HS-5 (cell line): ENCODE results near the gene IKZF1.
A peak's percentile ranks its signal among the peaks of the same experiment; 100 is the strongest.

Source experiments
- DNase-seq: peaks from one replicate; pipeline ENCODE4 v3.0.0-alpha.2; 2012; ENCODE audit warnings: low read depth

Gene IKZF1

GRCh38 chr7:50413561-50413960, 109.0 kb downstream of the IKZF1 start:
- no peak for DNase-seq

DNA sequence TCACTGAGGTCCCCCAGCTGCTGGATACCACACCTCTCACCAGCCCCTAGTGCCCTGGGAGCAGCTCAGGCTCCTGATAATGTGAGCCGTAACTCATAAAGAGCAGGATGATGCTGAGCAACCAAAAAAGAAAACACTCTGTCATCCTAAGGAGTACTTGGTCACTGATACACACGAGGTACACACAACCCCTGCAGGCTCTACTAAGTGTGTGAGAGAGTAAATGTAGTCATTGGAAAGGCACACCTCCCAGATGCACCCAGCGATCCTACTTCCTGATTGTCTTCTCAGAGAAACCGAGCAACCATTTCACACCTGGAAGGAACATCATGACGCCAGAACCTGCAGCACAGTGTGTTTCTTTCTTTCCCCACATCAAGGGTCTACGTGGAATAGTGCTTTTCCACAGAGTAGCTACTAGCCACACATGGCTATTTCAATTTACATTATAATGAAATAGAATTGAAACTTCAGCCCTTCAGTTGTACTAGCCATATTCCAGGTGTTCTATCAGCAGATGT, 111.4 kb downstream of the IKZF1 start:
- DNase-seq: no peak

DNA sequence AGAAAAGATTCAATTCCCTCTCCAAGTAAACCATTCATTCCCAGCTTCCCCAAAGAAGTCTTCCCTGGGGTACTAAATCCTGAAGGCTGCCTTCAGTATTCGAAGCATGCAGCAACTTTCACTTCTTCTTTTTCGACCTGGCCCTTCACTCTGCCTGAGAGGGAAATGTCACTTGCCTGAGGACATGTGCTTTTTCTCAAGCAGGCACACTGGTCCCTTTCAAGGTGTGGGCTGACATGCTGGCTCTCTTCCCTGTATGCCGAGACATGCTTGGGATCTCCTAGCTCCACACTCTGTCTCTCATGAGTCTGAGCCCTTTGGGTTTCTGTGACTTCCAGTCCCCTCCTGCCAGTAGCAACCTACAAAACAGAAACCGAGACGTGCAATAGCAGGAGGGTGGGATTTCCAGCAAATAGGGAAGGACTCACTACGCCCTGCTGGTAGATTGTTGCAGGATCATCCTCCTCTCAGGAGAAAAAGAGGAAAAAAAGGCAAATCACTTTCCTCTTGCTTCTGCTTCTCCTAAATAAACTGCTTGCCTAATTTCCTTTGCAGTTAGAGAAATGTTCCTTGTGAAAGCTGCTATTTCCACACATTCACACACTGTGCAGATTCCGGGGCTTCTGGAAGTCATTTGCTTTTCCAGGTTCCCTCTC, 112.1 kb downstream of the IKZF1 start:
- no peak for DNase-seq

- peak; percentile 40 for DNase-seq
Measured at GRCh38 chr7:50418086-50418515, 113.6 kb downstream of the IKZF1 start.

DNA sequence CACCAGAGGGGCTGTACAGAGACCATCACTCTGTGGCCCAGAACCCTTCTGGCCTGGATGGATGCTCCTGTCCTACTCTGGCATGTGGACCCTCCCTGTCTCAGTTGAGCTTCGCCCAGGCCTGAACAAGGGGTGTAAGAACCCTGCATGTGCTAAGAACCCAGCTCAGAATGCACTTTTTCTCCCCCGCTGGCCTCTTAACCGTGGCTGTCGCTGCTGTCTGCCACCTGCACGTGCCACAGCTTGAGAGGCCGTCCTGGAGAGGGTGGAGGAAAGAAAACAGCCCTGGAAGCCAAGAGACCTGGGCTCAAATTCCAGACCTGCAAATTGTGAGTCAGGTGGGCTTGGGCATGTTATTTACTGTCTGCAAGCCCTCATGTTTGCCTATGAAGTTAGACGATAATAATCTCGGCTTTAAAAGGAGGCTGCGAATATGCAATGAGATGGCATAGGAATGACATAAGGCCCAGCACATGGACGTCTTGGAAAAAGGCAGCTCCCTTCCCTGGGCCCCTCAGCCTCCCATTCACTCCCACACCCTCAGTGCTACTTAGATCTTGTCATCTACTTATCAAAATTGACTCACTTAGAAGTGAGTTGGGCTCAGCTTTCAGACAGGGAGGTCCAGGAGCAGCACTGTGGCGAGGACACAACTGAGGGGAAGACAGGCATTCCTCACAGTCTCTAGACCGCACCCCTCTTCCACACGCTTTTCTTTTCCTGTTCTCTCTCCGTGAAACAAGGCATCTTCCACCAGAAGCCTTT, 114.2 kb downstream of the IKZF1 start:
- DNase-seq: no peak

GRCh38 chr7:50421043-50421442, 116.5 kb downstream of the IKZF1 start:
- DNase-seq: no peak

DNA sequence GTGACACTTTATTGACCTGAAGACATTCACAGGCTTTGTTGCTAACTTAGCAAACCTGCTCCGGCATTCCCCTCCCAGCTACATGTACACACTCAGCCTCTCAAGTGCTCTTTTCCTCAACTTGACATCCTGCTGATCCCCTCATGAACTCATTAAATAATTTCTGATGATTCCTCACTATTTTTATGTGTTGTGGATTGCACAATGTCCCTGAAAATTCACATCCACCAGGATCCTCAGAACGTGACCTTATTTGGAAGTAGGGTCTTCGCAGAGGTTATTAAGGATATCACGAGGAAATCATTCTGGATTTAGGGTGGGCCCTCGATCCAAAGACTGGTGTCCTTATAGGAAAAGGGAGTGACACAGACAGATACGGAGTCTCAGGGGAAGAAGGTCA, 118.3 kb downstream of the IKZF1 start:
- no peak for DNase-seq

DNA sequence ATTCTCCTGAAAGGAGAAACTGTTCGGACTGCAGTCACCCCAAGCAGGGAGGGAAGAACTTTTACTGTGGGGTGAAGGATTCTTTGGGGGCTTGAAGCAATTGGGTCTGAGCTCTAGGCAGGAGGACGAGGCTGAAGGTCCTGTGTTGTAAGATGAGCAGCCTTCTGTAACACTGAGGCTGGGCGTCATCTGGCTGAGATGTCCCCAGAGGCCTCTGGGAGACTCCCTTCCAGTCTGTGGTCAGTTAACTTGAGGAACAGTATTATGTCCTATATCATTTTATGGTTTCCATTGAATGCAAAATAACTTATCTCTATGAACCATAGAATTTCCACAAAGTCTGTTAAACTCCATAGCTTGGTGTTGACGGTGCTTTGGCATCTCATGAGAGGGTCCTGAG, 119.3 kb downstream of the IKZF1 start:
- DNase-seq: no peak

- no peak for DNase-seq
Measured at GRCh38 chr7:50425318-50425717, 120.8 kb downstream of the IKZF1 start.

DNA sequence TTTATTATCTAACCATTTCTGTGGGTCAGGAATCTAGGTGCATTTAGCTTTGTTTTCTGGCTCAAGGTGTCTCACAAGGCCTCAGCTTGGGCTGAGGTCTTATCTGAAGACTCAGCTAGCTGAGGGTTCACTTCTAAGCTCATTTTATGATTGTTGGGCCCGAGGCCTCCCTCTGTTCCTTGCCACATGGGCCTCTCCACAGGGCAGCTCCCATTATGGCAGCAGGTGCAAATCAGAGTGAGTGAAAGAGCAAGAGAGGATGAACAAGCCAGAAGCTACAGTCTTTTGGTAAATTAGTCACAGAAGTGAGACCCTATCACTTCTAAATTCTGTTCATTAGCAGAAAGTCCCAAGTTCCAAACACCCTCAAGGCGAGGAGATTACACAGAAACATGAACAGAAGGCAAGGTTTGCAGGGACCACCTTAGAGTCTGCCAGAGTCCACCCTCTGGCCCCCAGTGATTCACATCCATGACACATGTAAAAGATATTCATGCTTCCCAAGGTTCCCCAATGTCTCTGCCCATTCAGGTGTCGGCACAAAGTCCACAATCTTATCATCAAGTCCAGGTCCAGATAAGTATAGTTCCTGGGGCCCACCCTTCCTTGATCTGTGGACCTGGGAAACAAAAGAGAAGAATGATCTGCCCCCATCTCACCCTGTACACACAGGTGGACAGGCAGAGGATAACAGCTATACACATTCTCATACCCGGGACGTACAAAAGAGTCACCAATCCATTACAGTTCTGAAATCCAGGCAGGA, 121.9 kb downstream of the IKZF1 start:
- no peak for DNase-seq

- DNase-seq: no peak
Measured at GRCh38 chr7:50427518-50427917, 123.0 kb downstream of the IKZF1 start.

DNA sequence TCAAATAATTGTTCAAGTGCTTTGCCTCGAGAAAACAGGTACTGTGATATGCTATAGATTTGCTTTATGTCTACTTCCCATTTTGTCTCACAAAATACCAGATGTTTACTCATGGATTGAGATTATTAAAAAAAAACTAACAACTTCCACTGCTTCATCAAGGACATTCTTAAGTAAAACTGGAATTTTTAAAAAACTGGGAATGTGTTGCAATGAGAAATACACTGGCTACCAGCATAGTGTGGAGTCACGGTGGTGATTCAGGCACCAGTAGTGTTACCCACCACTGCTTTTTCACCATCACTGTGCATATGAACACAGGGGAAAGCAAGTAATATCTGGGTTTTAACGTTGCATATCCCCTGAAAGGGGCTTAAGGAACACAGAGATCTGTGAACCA, 124.4 kb downstream of the IKZF1 start:
- no peak for DNase-seq

DNA sequence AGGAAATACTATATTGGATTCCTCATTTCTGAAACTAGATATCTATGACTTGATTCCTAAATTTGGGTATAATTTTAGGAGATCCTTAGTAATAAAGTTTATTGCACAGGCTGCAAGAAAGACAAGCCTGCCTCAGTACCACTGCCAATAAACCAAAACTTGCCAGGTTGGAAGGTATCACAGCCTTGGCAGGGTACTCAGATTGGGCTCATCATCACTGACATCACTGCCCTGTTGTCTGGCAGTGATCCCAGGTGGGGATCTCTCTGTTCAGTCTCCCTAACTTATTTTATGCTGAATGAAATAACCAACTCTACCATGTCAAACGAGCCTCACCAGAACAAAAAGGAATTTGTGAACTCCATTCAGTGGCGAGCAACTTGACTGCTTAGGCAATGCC, 126.8 kb downstream of the IKZF1 start:
- DNase-seq: no peak

DNA sequence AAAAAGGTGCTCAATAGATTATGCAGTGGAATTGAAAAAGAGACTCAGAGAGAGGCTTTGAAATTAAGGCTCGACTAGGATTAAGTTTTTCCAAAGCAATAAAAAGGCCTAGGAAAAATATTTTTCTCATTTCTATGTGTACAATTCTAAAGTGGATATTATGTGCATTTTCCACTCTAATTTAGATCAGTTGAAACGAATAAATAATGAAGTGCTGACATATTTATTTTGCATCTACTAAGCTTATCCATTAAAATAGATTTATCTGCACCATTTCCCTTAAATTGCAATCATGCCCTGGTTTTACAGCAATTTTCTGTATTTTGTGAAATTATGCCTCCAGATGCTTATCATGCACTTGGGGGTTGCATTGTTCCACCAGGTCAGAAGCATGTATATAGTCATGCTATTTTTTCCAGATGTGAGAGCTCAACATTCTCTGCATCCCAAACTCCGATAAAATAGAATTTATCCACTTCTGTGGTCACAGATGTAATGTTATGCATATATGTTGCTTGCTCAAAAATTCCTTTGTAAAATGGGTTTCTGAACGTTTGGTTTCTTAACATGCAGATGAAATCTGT, 127.3 kb downstream of the IKZF1 start:
- no peak for DNase-seq

- DNase-seq: peak; percentile 38
Measured at GRCh38 chr7:50436133-50436806, 131.8 kb downstream of the IKZF1 start.

- DNase-seq: peak; percentile 70
Measured at GRCh38 chr7:50446542-50446960, 142.0 kb downstream of the IKZF1 start.

GRCh38 chr7:50448823-50449222, 144.3 kb downstream of the IKZF1 start:
- DNase-seq: no peak

GRCh38 chr7:50449501-50449880, 145.0 kb downstream of the IKZF1 start:
- no peak for DNase-seq

DNA sequence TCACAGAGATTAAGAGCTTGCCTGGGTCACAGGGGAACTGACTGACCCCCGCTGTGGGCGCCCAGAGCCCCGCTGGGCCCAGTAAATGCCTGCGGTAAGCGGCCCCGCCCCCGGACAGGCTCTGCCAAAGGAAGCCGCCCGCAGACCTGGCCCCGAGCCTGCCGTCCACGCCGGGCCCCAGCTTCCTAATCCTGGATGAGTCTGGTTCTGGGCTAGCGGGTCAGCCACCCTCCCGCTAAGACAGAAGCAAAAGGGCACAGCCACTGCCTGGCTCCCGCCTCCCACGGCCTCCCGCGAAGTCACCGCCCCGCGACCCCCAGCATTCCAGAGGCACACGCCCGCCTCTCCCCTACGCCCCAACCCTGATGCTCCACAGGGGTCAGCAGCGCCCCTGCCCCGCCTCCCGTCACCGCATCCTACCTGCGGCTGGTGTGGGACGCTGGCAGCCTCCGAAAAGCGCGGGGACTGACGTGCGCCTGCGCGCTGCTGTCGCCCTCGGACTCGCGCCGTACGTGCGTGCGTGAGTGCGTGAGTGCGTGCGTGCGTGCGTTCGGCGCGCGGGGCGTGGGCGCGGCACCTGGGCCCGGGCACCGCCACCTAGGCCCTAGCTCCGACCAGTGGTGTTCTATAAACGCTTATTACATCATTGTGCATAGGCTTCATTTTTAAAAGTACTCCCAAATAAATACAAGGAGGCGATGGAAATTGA, 145.5 kb downstream of the IKZF1 start, which contains the start of gene FIGNL1:
TSS of gene FIGNL1 (minus strand) at position 470 of the 709 bp plus-strand sequence. CDS start 3,063 bp downstream, outside the sequence.
- peak; percentile 23 for DNase-seq

DNA sequence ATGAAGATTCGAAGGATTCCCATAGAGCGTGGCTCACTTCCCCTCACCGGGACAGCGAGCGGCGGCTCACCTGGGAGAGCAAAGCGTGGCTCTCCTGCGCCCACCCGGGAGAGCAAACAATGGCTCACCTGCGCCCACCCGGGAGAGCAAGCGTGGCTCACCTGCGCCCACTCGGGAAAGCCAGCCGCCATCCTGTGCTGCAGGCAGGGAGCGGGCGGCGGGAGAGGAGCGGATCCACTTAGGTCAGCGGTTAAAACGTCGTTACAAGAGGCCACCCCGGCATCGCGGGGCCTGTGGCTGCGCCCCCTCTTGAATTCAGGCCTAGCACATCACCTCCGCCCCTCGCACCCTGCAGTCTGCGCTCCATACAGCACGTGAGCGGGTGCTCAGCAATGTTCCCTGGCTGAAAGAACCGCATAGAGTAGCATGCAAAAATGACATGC, 146.1 kb downstream of the IKZF1 start:
- DNase-seq: no peak
